ENCODE results near the gene APBA1.

The APBA1 gene

GRCh38 chr9:69655065-69655464 is 17.1 kb downstream of the APBA1 start:
- DNase-seq = no peak

GRCh38 chr9:69653261-69653660 is 18.9 kb downstream of the APBA1 start:
- DNase-seq = no peak

DNA sequence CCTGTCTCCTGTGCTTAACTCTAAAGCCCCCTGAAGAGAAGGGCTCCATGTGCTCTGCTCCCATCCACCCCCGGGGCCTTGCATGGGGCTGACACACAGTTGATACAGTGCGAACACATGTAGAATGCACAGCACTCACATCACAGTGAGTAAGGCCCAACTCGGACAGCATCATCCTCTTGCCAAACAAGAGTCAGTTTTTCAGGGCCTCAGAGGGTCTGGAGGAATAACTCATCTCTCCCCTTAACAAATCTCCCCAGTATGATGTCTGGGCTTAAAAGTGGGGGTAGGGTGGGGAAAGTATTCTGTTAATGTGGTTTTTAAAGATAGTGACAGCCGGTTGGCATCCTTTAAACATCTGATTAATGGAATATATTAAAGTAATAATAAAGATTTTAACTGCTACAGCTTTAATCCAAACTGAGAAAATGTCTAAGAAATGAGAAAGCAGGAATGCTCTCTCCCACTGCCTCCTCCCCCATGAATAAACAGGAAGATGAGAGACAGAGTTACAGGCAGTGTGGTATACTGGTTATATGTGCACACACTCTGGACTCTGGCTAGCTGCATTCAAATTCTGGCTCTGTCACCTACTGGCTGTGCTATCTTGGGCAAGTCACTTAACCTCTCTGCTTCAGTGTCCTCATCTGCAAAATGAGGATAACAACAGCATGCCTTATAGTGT is 22.5 kb downstream of the APBA1 start:
- no peak for DNase-seq

DNA sequence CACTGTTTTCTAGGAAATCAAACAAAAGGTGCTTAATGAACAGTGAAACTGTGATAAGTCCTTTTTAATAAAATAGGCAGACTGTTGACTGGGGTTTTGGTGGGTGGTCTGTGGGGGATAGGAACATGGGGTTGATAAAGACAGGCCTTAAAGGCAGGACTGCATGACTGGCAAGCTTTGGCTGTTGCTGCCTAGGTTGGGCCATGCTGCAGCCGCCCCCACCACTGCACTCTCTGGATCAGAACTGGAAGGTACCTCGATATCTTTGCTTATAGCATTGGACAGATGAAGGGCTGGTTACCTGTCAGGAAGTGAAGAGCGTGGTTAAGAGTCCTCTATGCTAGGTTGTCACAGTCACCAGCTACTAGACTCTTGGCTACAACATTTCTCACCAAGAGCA is 24.4 kb downstream of the APBA1 start:
- no peak for DNase-seq

DNA sequence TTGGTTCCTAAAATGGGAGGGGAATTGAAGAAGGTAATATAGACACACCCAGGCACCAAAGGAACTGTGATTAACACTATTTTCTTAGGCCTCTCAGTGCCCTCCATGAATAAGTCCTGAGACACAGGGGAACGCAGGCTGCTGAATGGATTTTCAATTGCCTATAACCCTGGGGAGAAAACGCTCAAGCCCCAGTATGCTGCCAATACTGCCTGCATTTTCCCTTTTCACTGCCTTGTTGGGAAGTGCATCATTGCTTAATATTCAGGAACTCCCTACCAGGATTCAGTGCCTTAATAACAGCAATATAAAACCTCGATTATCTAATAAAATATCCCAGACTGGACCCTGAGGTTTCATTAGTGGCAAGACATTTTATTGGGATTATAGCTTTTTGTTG is 25.4 kb downstream of the APBA1 start:
- no peak for DNase-seq

GRCh38 chr9:69645488-69645887 is 26.7 kb downstream of the APBA1 start:
- DNase-seq = no peak

DNA sequence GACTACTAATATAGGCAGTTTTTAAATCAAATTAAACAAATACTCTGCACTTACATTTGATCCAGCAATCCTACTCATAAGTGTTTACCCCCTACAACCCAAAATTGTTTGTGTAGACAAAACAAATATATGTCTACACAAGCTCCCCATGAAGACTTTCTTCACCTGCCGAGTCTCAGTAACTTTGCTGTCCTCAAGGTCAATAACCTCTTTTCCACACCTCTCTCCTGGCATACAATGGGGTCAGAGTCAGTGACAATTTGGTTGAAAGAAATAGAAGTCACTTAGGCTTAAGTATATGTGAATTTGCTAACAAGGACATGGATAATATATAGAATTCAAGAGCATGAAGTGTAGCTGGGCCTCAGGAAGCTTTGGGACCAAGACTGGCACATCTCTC is 29.1 kb downstream of the APBA1 start:
- DNase-seq = no peak

GRCh38 chr9:69637817-69638200 is 34.4 kb downstream of the APBA1 start:
- no peak for DNase-seq

DNA sequence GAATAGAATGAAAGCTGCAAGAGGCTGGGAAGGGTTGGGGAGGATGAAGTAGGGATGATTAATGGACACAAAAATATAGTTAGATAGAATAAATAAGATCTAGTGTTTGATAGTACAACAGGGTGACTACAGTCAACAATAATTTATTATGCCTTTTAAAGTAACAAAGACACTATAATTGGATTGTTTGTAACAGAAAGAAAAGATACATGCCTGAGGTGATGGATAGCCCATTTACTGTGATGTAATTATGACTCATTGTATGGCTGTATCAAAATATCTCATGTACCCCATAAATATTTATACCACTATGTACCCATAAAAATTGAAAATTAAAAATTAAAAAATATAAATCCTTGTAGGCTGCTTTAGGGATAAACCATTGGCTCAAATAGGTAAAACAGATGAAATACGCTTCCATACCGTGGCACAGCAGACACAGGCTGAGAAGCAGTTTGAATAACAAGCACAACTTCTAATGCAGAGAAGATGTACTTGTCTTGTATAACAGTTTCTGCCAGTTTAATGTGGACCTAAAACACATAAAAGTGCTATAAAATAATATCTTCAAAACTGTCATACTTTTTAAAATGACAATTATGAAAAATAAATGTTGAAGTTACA is 34.9 kb downstream of the APBA1 start:
- DNase-seq = no peak

DNA sequence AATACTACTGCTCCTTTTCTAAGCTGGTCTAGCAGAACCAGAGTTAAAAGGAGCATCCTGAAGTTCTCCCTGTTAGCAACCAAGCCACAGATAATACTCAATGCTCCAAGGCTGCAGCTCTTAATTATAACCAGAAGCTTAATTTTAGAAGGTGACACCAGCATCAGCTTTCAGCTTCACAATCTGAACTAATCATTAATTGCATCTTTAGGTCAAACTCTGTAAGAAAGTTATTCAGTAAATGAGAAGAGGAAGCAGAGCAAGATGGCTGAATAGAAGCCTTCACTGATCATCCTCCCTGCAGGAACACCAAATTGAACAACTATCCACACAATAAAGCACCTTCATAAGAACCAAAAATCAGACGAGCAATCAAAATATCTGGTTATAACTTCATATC is 38.5 kb downstream of the APBA1 start:
- no peak for DNase-seq

DNA sequence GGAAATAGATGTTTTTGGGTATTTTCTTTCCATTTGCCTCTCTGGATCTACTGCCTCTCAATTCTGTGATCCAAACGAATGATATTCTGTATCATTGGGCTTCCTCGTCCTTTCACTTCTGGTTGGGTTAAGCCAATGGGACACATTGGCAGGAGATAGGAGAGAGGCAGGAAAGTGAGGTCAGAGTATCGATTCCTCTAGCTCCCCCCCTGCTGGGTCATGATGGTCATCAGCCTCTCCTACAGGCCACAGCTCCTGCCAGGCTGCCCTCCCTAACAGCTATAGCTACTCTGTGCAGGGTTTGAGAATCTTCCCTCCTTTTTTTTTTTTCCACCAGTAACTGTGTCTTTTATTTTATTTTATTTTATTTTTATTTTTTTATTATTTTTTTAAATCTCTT is 39.4 kb downstream of the APBA1 start:
- DNase-seq = no peak

GRCh38 chr9:69627281-69627680 is 44.9 kb downstream of the APBA1 start:
- DNase-seq = no peak

GRCh38 chr9:69623276-69623675 is 48.9 kb downstream of the APBA1 start:
- DNase-seq = no peak

DNA sequence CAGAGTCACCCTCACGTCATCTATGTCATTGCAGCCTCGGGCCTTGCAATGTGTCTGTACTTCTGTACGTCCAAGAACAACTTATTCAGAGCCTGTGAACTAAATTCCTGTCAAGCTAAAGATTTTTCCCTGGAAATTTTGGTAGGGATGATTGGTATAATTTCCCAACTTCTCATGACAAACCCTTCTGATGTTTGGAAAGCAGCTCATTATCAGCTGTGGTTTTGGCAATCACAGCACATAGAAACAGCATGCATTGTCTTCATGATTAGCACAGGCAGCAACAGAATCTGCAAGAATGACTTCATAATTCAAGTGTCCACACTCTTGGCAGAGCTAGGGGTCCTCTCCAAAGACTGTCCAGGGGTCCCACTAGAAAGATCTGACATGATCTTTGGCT is 49.5 kb downstream of the APBA1 start:
- no peak for DNase-seq

- DNase-seq = no peak
Observed at GRCh38 chr9:69621730-69622460, 50.3 kb downstream of the APBA1 start.

GRCh38 chr9:69620731-69621130 is 51.4 kb downstream of the APBA1 start:
- DNase-seq = no peak

GRCh38 chr9:69619233-69619632 is 52.9 kb downstream of the APBA1 start:
- DNase-seq = no peak

GRCh38 chr9:69617006-69617405 is 55.2 kb downstream of the APBA1 start:
- DNase-seq = no peak

GRCh38 chr9:69615880-69616279 is 56.3 kb downstream of the APBA1 start:
- DNase-seq = no peak

GRCh38 chr9:69611221-69611620 is 61.0 kb downstream of the APBA1 start:
- DNase-seq = no peak

GRCh38 chr9:69609156-69609555 is 63.0 kb downstream of the APBA1 start:
- DNase-seq = no peak

DNA sequence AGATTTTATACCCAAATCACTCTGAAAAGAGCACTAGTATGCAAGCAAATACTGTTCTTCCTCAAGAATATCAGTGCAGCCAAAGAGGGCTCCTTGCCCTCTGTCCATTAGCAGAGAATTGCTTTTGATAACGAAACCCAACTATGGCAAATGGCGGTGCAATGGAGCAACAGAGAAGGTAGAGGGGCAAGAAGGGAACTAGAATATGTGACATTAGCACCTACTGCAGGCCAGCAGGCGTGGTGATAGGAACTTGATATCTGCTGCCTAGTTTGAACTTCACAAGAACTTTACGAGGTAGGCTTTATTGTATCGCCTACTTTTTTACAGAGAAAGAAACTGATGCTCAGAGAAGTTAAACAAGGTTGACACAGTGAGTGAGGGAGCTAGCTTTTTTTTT is 66.1 kb downstream of the APBA1 start:
- no peak for DNase-seq

DNA sequence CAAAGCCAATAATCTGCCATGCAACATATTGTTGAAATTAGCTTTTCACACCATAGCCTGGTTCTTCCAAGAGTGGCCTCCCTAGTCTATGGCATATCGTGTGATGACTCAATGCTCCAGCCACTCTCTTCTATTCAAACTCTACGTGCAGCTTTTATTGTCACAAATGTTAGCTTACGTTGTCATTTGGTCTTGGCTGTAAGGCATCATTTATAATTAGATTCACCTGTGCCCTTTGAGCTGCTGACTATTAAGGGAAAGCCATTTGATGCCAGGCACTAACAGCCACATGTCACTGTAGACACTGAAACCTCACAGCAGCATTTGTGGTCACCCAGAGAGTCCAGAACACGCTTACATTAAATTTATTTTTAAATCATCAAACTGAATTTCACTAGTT is 66.8 kb downstream of the APBA1 start:
- no peak for DNase-seq

- no peak for DNase-seq
Observed at GRCh38 chr9:69604568-69605219, 67.5 kb downstream of the APBA1 start.

All from activated CD4-positive, alpha-beta T cell treated with anti-CD3 and anti-CD28 coated beads for 4 hours (primary cell).